Activated T-cell treated with anti-CD3 and anti-CD28 coated beads, Interleukin-2, amount 50 U/mL, for 72 hours (primary cell): ENCODE results near the gene RUNX1. TPM values are rescaled to one million over a fixed set of nuclear protein-coding genes. Genes with fewer than 3 reads are reported as not detected.

Experiments used
- ATAC-seq, 2 donors: fragments of 150-1000 bp; cut with Tn5 transposase; replicated peaks in 1 of 2; 2 replicates each; pipeline ENCODE4 v1.10.0; 2021; ENCODE audit warnings: moderate library complexity in 2 of 2, mild to moderate bottlenecking in 1 of 2
- DNase-seq, 2 donors: peaks; one replicate each; pipeline ENCODE4 v3.0.0; 2021 to 2022; ENCODE audit warnings: mixed read lengths in 1 of 2
- H3K27ac Mint-ChIP-seq: one replicate; pipeline ENCODE4 v1.8.0; 2022; ENCODE audit warnings: mild to moderate bottlenecking, moderate library complexity, mixed read lengths
- H3K27me3 Mint-ChIP-seq: one replicate; pipeline ENCODE4 v1.8.0; 2022; ENCODE audit warnings: low read depth, mixed read lengths
- H3K36me3 Mint-ChIP-seq, 2 donors: one replicate each; pipeline ENCODE4 v1.8.0; 2022; ENCODE audit warnings: mixed read lengths in 2 of 2, mild to moderate bottlenecking in 1 of 2; ENCODE audit not compliant: insufficient read depth in 2 of 2
- H3K4me1 Mint-ChIP-seq: one replicate; pipeline ENCODE4 v1.8.0; 2022; ENCODE audit warnings: low read depth, mixed read lengths
- H3K4me3 Mint-ChIP-seq, 2 donors: one replicate each; pipeline ENCODE4 v1.8.0; 2022; ENCODE audit warnings: mild to moderate bottlenecking in 2 of 2, mixed read lengths in 2 of 2, moderate library complexity in 2 of 2
- H3K9me3 Mint-ChIP-seq, 2 donors: one replicate each; pipeline ENCODE4 v1.8.0; 2022; ENCODE audit warnings: mixed read lengths in 2 of 2
- total RNA-seq, 2 donors: library from RNA; stranded (reverse); gene quantifications; one replicate each; pipeline ENCODE4 v1.2.3, GENCODE V29; 2022

RUNX1 gene
- total RNA-seq, 2 donors from 2014 or later: 36.6 to 56.2 TPM

DNA sequence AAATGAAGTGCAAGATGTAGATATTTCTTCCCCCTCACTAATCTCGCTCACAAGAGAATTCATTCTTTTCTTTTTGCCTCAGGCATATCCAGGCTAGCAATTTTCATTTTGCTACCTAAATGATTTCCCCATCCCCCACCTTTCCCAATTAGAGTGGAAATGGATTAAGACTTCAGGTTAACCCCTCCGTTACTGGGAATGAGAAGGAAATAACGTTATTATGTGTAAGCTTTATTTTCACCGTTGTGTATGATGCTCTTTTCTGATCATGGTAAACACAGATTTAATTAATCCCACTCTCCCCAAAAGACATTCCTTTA lies 143.9 kb downstream of the RUNX1 start:
- no peak for DNase-seq
- H3K27me3 Mint-ChIP-seq: no peaks in the 10 kb centered on the region
- peaks cover 64% of the 10 kb centered on the region for H3K4me1 Mint-ChIP-seq
- H3K4me3 Mint-ChIP-seq: no peak overlapping the region
- no peaks in the 10 kb centered on the region for H3K36me3 Mint-ChIP-seq
- ATAC-seq: no peak
- no peak overlapping the region for H3K27ac Mint-ChIP-seq
- H3K9me3 Mint-ChIP-seq: no peaks in the 10 kb centered on the region

DNA sequence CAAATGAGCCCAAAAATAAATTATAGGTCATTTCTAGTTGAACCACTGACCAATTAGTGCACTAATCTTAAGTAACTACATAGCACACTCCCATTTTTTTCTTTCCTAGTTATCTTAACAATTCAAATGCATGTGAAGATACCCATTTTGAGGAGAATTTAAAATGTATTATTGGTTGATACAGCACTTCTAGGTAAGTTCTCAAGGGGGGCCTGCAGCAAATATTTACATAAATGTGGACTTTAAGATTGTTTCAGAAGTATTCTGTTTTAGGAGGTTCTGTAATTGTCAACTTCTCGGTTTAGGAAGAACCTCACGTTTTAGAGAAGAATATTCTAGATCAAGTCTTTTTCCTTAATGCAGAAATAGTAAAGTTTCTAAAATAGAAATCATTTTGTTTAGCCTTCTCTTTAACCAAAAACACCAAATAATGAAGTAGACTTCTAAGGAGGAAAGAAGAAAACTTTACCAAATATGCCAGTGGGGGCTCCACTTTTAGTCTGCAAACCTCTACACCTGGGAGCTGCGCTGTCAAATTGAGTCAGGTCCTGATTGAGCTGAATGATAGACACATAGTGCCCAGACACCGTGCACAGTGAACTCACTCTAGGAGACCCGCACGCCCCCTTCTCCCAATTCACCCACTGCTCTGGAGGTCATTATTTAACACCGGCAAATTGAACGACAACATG lies 144.4 kb downstream of the RUNX1 start:
- H3K4me3 Mint-ChIP-seq: no peak overlapping the region
- H3K9me3 Mint-ChIP-seq: no peaks in the 10 kb centered on the region
- no peaks in the 10 kb centered on the region for H3K27me3 Mint-ChIP-seq
- ATAC-seq (no peak), DNase-seq (no peak)
- H3K36me3 Mint-ChIP-seq: no peaks in the 10 kb centered on the region
- no peak overlapping the region for H3K27ac Mint-ChIP-seq
- H3K4me1 Mint-ChIP-seq: peaks cover 59% of the 10 kb centered on the region

DNA sequence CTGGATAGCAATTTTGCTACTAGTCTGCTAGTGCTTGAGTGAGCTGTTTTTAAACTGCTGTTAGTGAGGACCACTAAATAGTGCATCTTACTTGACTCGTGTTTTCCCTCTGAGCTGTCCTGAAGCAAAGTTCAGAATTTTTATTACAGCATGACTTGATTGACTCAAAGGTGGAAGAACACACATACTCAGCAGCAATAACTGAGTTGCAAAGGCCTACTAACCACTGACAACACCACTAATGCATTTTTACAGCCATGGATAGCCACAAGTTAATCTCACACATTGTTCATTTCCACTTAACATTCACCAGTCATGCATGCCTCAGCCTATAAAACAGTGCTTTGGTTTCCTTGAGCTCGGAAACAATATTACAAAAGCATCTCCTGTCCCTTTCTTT lies 148.7 kb downstream of the RUNX1 start:
- Mint-ChIP-seq H3K36me3 (peaks cover 4 to 10% of the 10 kb centered on the region in 2 donors), H3K9me3 (peaks cover 3 to 6% of the 10 kb centered on the region in 2 donors), H3K4me3 (no peak overlapping the region), H3K27me3 (no peaks in the 10 kb centered on the region), H3K27ac (peak overlapping the region; percentile 14), H3K4me1 (peaks cover 37% of the 10 kb centered on the region)
- peak; percentile 74 to 87 for ATAC-seq
- no peak for DNase-seq

DNA sequence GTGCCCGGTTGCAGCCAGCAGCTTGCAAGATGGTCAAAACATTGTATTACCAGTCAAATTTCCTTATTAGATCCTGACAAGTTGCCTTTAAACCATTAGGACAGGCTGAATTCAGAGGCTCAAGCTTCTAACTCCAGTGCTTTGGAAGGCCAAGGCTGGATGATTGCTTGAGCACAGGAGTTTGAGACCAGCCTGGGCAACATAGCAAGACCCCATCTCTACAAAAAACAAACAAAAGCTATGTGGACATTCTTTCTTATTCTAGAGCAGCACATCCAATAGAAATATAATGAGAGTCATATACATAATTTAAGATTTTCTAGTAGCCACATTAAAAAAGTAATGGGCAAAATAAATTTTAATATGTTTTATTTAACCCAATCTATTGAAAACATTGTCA lies 149.3 kb downstream of the RUNX1 start:
- Mint-ChIP-seq H3K27me3 (no peaks in the 10 kb centered on the region), H3K9me3 (peaks cover 3 to 8% of the 10 kb centered on the region in 2 donors), H3K4me3 (no peak overlapping the region), H3K27ac (peak overlapping the region; percentile 56), H3K4me1 (peaks cover 37% of the 10 kb centered on the region), H3K36me3 (peaks cover 4 to 10% of the 10 kb centered on the region in 2 donors)
- ATAC-seq (no peak), DNase-seq (no peak)

DNA sequence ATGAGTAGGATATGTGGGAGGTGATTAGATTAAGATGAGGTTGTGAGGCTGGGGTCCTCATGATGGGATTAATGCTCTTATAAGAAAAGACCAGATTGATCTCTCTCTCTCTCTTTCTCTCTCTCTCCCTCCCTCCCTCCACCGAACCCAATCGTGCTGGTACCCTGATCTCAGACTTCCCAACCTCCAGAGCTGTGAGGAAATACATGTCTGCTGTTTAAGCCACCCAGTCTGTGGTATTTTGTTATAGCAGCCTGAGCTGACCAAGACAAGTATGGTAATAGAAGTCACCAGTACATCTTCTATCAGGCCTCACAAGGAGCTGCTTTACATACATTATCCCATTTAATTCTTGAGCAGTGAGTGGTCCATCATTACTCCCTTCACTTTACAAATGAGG lies 149.8 kb downstream of the RUNX1 start:
- H3K4me3 Mint-ChIP-seq: no peak overlapping the region
- H3K27ac Mint-ChIP-seq: peak overlapping the region; percentile 56
- ATAC-seq: no peak
- H3K36me3 Mint-ChIP-seq: peaks cover 4 to 10% of the 10 kb centered on the region in 2 donors
- H3K27me3 Mint-ChIP-seq: no peaks in the 10 kb centered on the region
- no peak for DNase-seq
- H3K9me3 Mint-ChIP-seq: peaks cover 3 to 8% of the 10 kb centered on the region in 2 donors
- peaks cover 40% of the 10 kb centered on the region for H3K4me1 Mint-ChIP-seq

DNA sequence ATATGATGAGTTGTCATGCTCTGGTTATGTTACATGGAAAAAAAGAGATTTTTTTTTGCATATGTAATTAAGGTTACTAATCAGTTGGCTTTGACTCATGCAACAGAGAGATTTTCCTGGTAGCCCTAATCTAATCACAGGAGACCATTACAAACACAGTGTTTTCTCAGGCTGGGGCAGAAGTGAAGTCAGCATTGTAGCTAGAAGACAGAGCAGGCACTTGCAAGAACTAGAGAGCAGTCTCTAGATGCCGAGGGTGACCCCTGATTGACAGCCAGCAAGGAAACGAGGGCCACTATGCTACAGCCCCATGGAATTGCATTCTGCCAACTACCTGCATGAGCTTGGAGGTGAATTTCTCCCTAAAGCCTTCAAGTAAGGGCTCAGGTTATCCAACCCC lies 151.3 kb downstream of the RUNX1 start:
- no peak overlapping the region for H3K27ac Mint-ChIP-seq
- no peak for DNase-seq
- ATAC-seq: peak; percentile 25 to 37

DNA sequence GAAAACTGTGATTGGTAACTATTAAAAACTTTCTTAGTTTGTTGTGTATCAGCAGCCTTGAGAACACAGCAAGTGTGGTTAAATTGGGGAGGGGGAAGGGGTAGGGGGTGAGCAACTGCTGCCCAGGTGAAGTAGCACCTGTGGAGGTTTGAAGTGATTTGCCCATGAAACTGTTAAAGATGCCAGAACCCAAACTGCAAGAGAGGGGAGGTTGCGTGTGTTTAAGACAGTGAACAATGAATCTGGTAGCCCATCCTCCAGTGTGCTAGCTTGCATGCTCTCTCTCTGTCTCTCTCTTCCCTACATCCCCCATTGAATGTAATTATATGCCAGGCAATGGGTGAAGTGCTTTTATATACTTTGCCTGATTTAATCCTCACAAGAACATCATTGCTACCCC lies 154.7 kb downstream of the RUNX1 start:
- peaks cover 4 to 10% of the 10 kb centered on the region in 2 donors for H3K36me3 Mint-ChIP-seq
- no peak for ATAC-seq
- H3K4me3 Mint-ChIP-seq: no peak overlapping the region
- no peak overlapping the region for H3K27ac Mint-ChIP-seq
- DNase-seq: no peak
- H3K27me3 Mint-ChIP-seq: no peaks in the 10 kb centered on the region
- H3K9me3 Mint-ChIP-seq: peaks cover 3 to 8% of the 10 kb centered on the region in 2 donors
- H3K4me1 Mint-ChIP-seq: peaks cover 66% of the 10 kb centered on the region

More for the DNA sequence above, 151.3 kb downstream of the RUNX1 start:
- H3K9me3 Mint-ChIP-seq: peaks cover 3 to 8% of the 10 kb centered on the region in 2 donors
- peaks cover 55% of the 10 kb centered on the region for H3K4me1 Mint-ChIP-seq
- peaks cover 4 to 10% of the 10 kb centered on the region in 2 donors for H3K36me3 Mint-ChIP-seq
- H3K4me3 Mint-ChIP-seq: no peak overlapping the region
- H3K27me3 Mint-ChIP-seq: no peaks in the 10 kb centered on the region

DNA sequence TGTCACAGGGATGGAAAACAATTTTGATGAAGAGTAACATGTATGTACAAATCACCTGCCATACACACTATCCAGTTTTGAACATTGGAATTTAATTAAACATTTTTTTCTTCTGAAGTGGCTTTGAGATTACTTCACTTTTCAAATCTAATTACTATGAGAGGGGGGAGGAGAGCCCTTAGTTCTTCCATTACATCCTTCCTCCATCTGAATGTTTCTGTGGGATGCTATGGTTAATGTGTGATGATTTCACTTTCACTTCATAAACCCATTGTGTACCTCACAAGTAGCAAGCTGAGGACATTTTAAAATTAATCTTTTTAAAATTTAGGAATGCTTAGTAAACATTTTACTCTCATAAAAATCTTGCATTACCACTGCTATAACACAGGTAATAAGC lies 156.9 kb downstream of the RUNX1 start:
- DNase-seq: no peak
- H3K4me1 Mint-ChIP-seq: peaks cover 73% of the 10 kb centered on the region
- no peak overlapping the region for H3K27ac Mint-ChIP-seq
- H3K27me3 Mint-ChIP-seq: no peaks in the 10 kb centered on the region
- H3K9me3 Mint-ChIP-seq: peaks cover 1 to 8% of the 10 kb centered on the region in 2 donors
- no peak for ATAC-seq
- H3K36me3 Mint-ChIP-seq: peaks cover 9 to 11% of the 10 kb centered on the region in 2 donors
- H3K4me3 Mint-ChIP-seq: peak overlapping the region; percentile 25 to 70

DNA sequence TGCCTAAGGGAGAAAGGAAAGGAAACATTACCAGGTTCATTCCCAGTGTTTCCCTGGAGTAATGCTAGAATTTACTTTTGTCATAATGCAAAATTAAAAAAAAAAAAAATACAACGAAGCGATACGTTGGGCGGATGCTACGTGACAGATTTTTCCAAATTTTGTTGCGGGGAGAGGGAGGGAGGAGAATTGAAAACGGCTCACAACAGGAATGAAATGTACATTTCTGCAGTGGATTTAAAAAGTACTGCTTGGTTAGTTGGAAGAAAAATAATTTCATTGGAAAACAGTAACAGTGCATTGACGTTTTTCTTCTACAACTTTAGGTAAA lies 157.5 kb downstream of the RUNX1 start:
- Mint-ChIP-seq H3K27me3 (no peaks in the 10 kb centered on the region), H3K4me1 (peaks cover 67% of the 10 kb centered on the region), H3K36me3 (peaks cover 6 to 9% of the 10 kb centered on the region in 2 donors), H3K27ac (no peak overlapping the region), H3K9me3 (peaks cover 1 to 6% of the 10 kb centered on the region in 2 donors), H3K4me3 (peak overlapping the region; percentile 74 to 92)
- ATAC-seq (no peak), DNase-seq (no peak)

DNA sequence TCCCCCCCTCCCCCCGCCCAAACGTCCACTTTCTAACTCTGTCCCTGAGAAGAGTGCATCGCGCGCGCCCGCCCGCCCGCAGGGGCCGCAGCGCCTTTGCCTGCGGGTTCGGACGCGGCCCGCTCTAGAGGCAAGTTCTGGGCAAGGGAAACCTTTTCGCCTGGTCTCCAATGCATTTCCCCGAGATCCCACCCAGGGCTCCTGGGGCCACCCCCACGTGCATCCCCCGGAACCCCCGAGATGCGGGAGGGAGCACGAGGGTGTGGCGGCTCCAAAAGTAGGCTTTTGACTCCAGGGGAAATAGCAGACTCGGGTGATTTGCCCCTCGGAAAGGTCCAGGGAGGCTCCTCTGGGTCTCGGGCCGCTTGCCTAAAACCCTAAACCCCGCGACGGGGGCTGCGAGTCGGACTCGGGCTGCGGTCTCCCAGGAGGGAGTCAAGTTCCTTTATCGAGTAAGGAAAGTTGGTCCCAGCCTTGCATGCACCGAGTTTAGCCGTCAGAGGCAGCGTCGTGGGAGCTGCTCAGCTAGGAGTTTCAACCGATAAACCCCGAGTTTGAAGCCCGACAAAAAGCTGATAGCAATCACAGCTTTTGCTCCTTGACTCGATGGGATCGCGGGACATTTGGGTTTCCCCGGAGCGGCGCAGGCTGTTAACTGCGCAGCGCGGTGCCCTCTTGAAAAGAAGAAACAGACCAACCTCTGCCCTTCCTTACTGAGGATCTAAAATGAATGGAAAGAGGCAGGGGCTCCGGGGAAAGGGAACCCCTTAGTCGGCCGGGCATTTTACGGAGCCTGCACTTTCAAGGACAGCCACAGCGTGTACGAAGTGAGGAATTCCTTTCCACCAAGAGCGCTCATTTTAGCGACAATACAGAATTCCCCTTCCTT lies 158.1 kb downstream of the RUNX1 start:
- Mint-ChIP-seq H3K4me1 (peaks cover 62% of the 10 kb centered on the region), H3K27ac (peak overlapping the region; percentile 46)
- peak in 1 of 2 donors; percentile 11 for DNase-seq

DNA sequence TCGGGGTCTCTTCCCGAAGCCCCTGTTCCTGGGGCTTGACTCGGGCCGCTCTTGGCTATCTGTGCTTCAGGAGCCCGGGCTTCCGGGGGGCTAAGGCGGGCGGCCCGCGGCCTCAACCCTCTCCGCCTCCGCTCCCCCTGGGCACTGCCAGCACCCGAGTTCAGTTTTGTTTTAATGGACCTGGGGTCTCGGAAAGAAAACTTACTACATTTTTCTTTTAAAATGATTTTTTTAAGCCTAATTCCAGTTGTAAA lies 158.7 kb downstream of the RUNX1 start:
- Mint-ChIP-seq H3K9me3 (peaks cover 0 to 2% of the 10 kb centered on the region in 2 donors), H3K36me3 (peaks cover 4 to 8% of the 10 kb centered on the region in 2 donors), H3K27ac (no peak overlapping the region), H3K4me3 (peak overlapping the region; percentile 74 to 92), H3K27me3 (no peaks in the 10 kb centered on the region), H3K4me1 (peaks cover 57% of the 10 kb centered on the region)
- peak in 1 of 2 donors; percentile 18 for DNase-seq
- ATAC-seq: no peak

More for the DNA sequence above, 158.1 kb downstream of the RUNX1 start:
- no peaks in the 10 kb centered on the region for H3K27me3 Mint-ChIP-seq
- no peak for ATAC-seq
- peaks cover 0 to 4% of the 10 kb centered on the region in 2 donors for H3K9me3 Mint-ChIP-seq
- H3K36me3 Mint-ChIP-seq: peaks cover 4 to 8% of the 10 kb centered on the region in 2 donors
- H3K4me3 Mint-ChIP-seq: peak overlapping the region; percentile 74 to 92

DNA sequence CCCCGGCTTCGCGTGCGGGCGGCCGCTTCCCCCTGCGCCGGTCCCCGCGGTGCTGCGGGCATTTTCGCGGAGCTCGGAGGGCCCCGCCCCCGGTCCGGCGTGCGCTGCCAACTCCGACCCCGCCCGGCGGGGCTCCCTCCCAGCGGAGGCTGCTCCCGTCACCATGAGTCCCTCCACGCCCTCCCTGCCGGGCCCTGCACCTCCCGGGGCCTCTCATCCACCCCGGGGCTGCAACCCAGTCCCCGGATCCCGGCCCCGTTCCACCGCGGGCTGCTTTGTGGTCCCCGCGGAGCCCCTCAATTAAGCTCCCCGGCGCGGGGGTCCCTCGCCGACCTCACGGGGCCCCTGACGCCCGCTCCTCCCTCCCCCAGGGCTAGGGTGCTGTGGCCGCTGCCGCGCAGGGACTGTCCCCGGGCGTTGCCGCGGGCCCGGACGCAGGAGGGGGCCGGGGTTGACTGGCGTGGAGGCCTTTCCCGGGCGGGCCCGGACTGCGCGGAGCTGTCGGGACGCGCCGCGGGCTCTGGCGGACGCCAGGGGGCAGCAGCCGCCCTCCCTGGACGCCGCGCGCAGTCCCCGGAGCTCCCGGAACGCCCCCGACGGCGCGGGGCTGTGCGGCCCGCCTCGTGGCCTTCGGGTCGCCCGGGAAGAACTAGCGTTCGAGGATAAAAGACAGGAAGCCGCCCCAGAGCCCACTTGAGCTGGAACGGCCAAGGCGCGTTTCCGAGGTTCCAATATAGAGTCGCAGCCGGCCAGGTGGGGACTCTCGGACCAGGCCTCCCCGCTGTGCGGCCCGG lies 159.2 kb downstream of the RUNX1 start:
- H3K36me3 Mint-ChIP-seq: peaks cover 4 to 8% of the 10 kb centered on the region in 2 donors
- peak overlapping the region; percentile 74 to 92 for H3K4me3 Mint-ChIP-seq
- no peaks in the 10 kb centered on the region for H3K9me3 Mint-ChIP-seq
- peaks cover 51% of the 10 kb centered on the region for H3K4me1 Mint-ChIP-seq
- H3K27me3 Mint-ChIP-seq: no peaks in the 10 kb centered on the region
- peak; percentile 61 to 64 for ATAC-seq
- DNase-seq: peak; percentile 88 to 92
- no peak overlapping the region for H3K27ac Mint-ChIP-seq

DNA sequence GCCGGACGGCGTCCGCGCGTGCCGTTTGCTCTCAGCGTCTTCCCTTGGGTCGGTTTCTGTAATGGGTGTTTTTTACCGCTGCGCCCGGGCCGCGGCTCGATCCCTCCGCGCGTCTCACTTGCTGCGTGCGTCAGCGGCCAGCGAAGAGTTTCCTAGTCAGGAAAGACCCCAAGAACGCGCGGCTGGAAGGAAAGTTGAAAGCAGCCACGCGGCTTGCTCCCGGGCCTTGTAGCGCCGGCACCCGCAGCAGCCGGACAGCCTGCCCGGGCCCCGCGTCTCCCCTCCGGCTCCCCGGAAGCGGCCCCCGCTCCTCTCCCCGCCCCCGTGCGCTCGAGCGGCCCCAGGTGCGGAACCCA lies 159.8 kb downstream of the RUNX1 start:
- peak in 1 of 2 donors; percentile 69 for DNase-seq
- ATAC-seq: peak in 1 of 2 donors; percentile 2
- peaks cover 50% of the 10 kb centered on the region for H3K4me1 Mint-ChIP-seq
- peaks cover 4 to 8% of the 10 kb centered on the region in 2 donors for H3K36me3 Mint-ChIP-seq
- H3K9me3 Mint-ChIP-seq: no peaks in the 10 kb centered on the region
- H3K27me3 Mint-ChIP-seq: no peaks in the 10 kb centered on the region
- H3K27ac Mint-ChIP-seq: peak overlapping the region; percentile 97
- H3K4me3 Mint-ChIP-seq: peak overlapping the region; percentile 92 to 95
